ENCODE data around the gene SYP. TPM values are rescaled to one million over a fixed set of nuclear protein-coding genes. Genes with fewer than 3 reads are reported as not detected.

SYP gene
- total RNA-seq, 4 donors from 2014 or later = 0.30 to 1.6 (median 1.3) TPM; not detected in 1

DNA sequence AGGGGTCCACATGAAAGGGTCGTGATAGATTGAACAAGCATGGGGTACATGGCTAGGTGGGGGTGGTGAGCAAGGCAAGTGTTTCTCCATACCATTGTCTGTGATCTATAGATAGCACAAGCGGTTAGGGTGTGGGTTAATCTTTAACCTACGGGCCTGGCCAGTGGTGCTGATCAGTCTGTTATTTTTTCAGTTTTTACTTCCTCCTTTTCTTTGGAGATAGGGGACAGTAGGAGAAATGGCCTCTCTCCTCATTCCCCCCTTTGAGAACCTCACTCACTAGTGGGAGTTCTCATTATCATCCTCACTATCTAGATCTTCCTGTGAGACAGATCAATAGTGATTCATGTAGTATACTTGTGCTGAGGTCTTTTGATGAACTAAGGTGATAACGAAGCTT lies 60.3 kb downstream of the SYP start:
- WGBS = 88% methylated on average over 4 of the region's 4 CpGs
- no peaks in the 10 kb centered on the region for H3K36me3 ChIP-seq
- no peaks in the 10 kb centered on the region for H3K9me3 ChIP-seq

More for the DNA sequence above, 60.3 kb downstream of the SYP start:
- DNase-seq (ENCODE audit: low spot score in 2 of 2) = no peak
- no peak overlapping the region for H3K27ac ChIP-seq
- H3K4me1 ChIP-seq = no peaks in the 10 kb centered on the region
- no peak overlapping the region for H3K4me3 ChIP-seq
- TF ChIP-seq EP300 (IDR thresholded peaks at IDR 0.05) = no peak
- H3K27me3 ChIP-seq = no peaks in the 10 kb centered on the region

Other genes with a start within 250 kb of the SYP start
- gene OTUD5, start 242.6 kb downstream of the SYP start, total RNA-seq = 10 to 100 TPM; 32.3 to 50.1 (median 46.2) TPM
- gene KCND1, start 228.3 kb downstream of the SYP start, total RNA-seq = 1 to 10 TPM in 3 of 4 donors, under 1 TPM in 1; 0.55 to 2.8 (median 1.3) TPM
- 10 to 100 TPM; 26.8 to 67.7 (median 35.2) TPM for gene GRIPAP1, start 197.9 kb downstream of the SYP start, total RNA-seq
- gene TFE3, start 156.8 kb downstream of the SYP start, total RNA-seq = 10 to 100 TPM; 40.4 to 54.9 (median 50.3) TPM
- gene CCDC120, start 141.2 kb downstream of the SYP start, total RNA-seq = 10 to 100 TPM; 36.6 to 43.3 (median 38.1) TPM
- 10 to 100 TPM in 2 of 4 donors, 1 to 10 TPM in 2; 4.6 to 15.6 (median 9.2) TPM for gene PRAF2, start 126.2 kb downstream of the SYP start, total RNA-seq
- 100 to 1,000 TPM in 1 of 4 donors, 10 to 100 TPM in 3; 65.8 to 122 (median 86.8) TPM for gene WDR45, start 120.3 kb downstream of the SYP start, total RNA-seq
- 10 to 100 TPM; 27.7 to 31.7 (median 28.9) TPM for gene GPKOW, start 76.5 kb downstream of the SYP start, total RNA-seq
- gene MAGIX, start 37.4 kb downstream of the SYP start, total RNA-seq = 10 to 100 TPM in 2 of 4 donors, 1 to 10 TPM in 2; 4.9 to 14.9 (median 9.0) TPM
- 100 to 1,000 TPM; 159 to 250 (median 205) TPM for gene PLP2, start 28.3 kb downstream of the SYP start, total RNA-seq
- gene PRICKLE3, start 13.8 kb downstream of the SYP start, total RNA-seq = 10 to 100 TPM; 20.8 to 47.9 (median 31.1) TPM
- gene CACNA1F, start 33.1 kb upstream of the SYP start, total RNA-seq = under 1 TPM in 3 of 4 donors, not detected in 1; 0.21 to 0.40 (median 0.29) TPM
- 10 to 100 TPM; 18.1 to 25.0 (median 18.8) TPM for gene CCDC22, start 35.3 kb upstream of the SYP start, total RNA-seq
- 1 to 10 TPM in 1 of 4 donors, under 1 TPM in 2, not detected in 1; 0.26 to 1.0 (median 0.62) TPM for gene FOXP3, start 64.5 kb upstream of the SYP start, total RNA-seq
- gene PPP1R3F, start 69.6 kb upstream of the SYP start, total RNA-seq = 10 to 100 TPM in 1 of 4 donors, 1 to 10 TPM in 3; 4.8 to 13.3 (median 5.7) TPM
- not detected for gene GAGE10, start 103.5 kb upstream of the SYP start, total RNA-seq
- not detected for gene GAGE12J, start 121.8 kb upstream of the SYP start, total RNA-seq
- not detected for gene GAGE13, start 131.4 kb upstream of the SYP start, total RNA-seq

All from suprapubic skin (tissue), 4 donors.